SIG-M5 treated with dmso at 0.1 percent for 504 hours (cell line): Measurements from ENCODE around the gene TREH.
A peak's percentile ranks its signal among the peaks of the same experiment; 100 is the strongest.

Experiments
- DNase-seq: peaks from one replicate; lab custom pipeline; 2025; ENCODE audit not compliant: unreplicated experiment; lab: John Stamatoyannopoulos, UW

The TREH gene

DNA sequence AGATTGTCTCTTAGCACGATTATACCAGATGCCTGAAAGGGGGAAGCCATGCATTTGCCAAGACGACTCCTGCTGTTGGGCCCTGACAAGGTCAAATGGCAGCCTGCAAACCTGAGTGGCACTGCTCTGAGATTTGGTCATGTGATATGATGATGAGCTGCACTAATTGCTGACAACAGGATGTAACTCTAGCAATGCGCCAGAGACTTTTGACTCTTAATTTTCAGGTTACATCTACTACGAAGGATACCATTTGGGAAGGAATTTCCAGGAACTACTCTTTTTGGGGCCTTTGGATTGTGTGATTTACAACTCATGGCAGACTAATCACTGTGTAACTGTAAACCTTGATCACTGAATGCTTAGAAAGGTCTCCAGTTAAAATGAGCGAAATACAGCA is 13.1 kb downstream of the TREH start:
- DNase-seq: no peak

DNA sequence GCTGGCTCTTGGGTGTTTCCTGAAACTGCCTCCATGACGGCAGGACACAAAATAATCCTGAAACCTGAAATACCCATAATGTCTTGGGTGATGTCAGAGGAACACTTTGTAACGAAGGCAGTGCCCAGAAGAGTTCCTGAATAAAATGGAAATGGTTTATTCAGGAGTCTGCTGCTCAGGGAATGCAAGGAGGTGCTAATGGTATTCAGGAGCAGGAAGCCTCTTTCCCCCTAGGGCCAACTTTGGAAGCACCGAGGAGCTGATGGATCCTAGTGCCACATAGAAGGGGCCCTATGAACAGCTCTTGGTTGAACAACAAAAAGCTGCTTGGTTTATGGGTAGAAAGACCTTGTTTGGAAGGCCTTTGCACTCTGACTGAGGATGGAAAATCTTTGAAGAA is 15.5 kb downstream of the TREH start:
- DNase-seq: no peak

- no peak for DNase-seq
Observed at GRCh38 chr11:118663381-118663780, 16.1 kb downstream of the TREH start.

DNA sequence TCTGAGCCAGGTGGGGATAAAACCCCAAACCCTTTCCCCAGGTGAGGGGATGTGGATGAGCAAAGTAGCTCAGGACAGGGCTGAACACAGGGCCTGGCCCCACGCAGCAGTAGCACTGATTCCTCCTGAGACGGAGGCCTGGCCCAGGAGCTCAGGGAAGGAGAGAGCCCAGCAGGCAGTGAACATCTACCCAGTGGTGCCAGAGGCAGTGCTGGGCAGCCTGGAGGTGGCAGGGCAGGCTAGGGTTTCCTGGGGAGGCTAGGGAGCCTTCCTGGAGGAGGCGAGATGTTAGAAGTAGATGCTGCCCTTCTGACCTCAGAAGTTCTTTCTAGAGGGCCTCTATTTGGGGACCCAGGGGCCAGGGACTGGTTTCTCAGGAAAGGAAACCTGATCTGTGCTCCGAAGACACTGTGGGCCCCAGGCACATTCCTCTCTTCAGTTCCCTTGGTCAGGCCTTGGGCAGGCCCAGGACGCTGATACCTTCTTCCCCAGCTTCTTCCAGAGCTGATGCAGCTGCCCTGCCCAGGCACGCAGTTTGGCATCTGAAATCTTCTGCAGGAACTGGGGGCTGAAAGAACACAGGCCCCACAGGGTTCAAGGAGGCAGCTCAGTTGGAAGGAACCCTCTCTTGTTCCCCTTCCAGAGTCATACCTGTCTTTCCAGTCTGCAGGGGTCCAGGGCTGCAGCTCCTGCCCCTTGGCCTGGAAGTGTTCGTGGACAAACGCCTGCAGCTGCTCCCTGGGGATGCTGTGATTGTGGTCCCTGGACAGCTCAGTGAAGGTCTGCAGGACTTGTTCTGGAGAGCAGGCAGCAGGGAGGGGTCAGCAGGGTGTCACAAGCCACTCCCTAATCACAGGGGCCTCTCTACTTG is 16.8 kb downstream of the TREH start:
- no peak for DNase-seq

DNA sequence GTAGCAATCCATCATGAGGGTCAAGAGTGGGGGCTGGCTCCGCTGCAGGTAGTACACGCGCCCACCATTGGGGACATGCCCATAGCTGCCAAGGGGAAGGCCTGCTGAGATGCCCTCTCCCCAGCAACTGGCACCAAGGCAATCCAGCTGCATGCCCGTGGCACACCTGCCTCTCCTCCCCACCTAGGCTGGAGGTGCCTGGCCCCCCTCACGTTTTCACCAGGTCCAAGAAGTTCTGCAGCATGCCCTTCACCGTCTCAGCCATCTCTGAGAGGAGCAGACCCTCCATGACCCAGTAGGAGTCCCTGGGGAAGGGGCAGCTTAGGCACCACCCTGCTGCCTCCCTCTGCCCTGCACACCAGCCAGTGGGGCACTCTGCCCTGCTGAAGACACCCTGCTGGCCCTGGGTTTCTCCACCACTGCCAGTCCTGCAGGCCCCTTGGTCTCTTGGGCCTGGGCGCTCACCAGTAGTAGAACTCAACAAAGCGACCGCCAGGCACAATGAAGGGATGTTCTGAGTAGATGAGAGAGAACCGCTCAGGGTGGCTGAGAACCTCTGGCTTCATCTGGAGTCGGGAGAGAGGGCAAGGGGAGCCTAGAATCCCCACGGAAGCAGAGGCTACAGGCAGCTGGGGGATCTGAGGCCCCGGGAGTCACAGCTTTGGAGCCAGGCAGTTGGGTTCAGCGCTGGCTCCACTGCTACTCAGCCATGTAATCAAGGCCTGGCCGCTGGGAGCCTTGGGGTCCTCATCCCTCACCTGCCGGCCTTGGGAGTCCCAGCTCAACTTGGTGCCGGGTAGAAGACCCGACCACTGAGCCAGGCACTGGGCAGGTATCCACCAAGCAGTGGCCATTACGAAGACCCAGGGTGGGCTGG is 17.8 kb downstream of the TREH start:
- DNase-seq: no peak

DNA sequence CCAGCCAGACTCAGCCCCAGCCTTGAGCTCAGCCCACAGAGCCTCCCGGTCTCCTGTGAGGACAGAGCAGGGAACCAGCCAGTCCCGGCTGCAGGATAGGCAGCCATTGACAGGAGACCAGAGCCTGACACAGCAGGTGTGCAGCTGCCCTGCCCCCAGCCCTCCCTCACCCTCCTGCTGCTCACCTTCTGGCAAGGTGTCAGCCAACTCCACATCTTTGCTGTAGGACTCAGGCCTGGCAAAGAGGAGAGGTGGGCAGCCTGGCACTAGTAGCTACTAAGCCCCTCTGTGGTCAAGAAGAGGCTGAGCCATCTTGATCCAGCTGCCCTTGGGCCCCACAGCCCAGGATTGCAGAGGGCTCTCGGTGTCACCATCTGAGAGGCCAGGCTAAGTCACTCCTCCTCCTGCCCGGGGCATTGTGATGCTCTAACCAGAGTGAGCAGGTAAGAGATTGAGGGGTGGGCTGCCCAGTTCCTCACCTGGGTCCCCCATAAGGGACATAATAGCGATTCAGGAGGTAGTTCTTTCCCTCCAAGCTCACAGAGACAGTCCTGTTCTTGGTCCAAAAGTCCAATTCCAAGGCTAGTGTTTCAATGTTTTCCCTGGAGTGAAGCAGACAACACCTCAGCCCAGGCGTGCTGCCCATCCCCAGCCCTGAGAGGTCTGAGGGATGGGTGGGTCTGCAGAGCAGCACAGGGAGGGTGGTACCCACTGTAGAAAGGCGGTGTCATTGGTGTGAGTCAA is 18.6 kb downstream of the TREH start:
- no peak for DNase-seq

DNA sequence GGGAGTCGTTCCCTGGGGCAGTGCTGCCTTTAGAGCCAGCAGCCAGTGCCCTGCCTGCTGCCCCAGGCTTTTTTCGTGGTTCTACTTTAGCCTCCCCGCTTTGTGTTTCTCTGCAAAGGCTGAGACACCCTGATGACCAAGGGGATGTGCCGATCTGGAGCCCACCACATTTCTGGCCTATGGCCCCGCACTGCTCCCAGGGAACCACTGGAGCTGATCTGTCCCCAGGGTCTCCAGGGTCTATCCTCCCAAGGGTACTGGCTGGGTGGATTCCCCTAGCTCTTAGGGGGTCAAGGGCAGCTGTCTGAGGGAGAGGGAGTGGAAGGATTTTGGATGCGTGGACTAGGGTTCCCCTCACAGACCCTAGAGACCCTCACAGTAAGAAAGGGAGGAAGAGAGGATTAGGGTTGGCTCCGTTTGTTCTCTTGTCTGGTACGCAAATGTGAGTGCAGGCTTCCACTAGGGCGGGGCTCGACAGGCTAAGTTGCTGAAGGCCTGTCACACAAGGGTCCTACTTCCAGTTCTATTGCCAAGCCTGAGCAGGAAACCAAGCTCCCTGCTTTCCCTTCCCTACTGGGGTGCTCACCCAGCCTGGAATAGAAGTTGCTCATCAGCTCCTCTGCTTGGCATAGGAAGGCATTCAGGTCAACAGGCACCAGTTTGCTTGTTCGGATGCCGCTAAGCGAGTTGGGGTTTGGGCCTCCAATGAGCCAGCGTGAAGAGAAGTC is 19.3 kb downstream of the TREH start:
- no peak for DNase-seq

- peak; percentile 76 for DNase-seq
Observed at GRCh38 chr11:118659314-118659952, 20.0 kb downstream of the TREH start.

DNA sequence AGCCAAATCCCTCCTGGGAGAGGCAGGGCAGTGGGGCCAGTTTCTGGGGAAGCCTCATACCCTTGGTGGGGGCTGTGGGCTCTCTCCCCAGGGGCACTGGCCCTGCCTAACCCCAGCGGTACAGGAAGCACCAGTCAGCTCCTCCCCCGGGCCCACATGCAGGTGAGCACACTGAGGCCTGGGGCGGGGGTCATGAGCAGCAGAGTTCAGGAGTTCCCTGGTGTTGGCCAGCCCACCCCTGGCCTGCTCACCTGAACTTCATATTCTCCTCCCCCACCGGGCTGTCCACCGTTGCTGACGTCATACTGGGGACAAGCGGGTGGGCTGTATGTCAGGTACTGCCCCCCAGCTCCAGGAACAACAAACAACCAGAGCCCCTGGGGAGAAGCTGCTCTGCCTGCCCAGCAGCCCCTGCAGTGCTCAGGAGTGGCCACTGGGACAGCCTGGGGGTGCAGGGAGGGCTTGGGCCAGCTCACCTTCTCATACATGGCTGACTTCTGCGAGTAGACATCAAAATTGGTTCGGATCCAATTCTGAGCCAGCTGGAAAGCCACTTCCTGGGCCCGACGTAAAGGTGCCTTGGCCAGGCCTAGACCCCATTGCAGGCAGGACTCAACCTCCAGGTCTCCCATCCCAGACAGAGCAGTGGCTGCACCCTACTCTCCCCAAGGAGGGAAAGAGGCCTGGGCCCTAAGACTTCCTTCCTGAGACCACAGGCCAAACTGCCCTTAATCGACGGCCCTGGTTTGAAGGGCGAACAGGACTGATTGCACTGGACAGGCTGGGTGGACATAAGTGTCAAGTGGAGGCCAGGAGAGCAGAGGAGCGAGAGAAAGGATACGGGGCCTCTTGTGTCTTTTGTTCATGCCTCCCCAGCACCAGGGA is 20.8 kb downstream of the TREH start:
- DNase-seq: no peak

DNA sequence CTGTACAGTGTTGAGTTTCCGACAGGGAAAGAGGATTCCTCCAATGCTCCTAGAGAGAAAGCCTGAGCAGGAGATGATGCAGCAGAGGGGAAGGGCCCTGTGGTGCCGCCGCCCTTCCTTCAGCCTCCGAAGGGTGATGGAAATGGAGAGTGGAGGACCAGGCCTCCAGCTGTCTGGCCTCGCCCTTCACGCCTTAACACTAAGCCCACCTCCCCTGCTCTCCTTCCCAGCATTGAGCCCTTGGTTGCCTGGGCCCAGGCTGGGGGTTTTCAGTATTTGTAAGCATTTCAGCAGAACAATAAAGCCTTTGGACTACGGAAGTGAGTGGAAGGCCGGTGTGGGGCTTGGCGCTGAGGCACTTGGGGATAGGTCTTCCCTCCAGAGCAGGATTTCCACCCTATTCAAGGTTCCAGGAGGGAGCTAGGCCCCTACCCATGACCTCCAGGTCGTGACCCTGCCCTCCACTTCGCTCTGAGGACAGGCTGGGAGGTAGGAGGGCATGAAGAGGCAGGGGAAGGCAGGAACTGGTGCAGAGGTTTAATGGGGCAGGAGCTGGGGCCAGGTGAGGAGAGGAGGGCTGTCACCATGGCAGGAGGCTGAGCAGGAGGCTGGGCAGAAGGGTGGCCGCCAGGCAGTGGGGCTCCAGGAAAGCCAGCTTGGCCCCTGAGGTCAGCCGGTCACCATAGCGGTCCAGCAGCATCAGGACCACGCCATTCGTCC is 21.6 kb downstream of the TREH start:
- no peak for DNase-seq

DNA sequence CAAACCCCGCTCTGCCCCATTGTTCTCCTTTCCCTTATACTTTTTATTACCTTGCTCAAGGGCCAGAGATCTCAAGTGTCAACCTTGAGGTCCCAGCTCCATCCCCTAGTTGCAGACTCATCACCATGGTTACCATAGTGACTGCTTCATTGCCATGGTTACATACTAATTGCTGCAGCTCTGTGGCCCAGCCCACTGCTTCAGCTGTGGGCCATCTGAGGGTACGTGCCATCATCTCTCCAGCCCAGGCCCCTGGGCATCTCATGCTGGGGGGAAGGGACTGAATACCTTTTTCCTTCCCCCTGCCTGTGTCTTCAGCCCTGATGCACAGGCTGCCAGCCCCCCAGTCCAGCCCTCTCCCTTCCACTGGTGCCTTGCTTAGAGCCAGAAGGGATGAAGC is 22.2 kb downstream of the TREH start:
- no peak for DNase-seq

DNA sequence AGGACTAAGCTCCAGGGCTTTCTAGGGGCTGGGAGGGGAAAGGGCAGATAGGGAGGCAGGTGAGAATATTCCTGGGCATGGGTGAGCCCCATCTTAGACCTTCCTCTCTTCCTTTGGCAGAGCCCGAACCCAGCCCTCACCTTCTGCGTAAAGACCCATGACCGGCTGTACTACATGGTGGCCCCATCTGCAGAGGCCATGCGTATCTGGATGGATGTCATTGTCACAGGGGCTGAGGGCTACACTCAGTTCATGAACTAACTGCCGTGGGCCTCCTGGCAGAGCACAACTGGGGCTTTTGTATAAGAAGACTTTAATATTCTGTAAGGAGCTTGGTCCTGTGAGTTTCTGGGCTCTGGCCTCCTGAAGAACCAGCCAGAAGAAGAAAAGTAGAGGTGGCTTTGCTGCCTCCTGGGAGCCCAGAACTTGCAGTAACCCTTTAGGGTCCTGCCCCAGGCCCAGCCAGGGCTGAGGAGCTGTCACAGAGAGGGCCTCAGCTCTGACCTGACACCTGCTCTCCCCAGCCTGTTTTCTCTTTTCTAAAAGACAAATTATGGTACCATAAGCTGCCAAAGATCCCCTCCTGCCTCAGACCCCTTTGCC is 22.8 kb downstream of the TREH start:
- no peak for DNase-seq

DNA sequence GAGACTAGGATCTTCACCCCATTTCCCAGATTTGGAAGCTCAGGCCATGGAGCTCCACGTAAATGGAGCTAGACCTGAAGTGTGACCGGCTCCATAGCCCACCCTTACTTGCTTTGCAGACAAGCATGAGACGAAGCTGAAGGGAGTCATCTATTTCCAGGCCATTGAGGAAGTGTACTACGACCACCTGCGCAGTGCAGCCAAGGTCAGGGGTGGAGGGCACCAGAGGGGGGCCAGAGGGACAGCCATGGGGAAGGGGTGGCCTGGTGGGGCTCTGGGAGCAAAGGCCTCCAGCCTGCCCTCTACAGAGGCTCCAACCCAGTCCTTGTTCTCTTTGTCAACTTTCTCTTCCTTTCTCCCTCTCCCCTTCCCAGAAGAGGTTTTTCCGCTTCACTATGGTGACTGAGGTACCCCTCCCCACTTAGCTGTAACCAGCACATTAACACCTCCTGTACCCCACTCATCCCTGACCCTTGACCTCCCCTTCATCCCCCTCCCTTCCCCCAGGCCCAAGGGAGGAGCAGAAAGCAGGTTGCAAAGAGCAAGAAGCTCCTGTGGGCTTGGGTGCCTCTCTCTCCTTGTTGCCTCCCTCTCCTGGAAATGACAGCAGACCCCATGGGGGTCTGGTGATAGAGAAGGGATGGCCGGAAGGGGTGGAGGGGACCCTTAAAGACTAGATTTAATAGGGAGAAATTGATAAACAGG is 23.8 kb downstream of the TREH start:
- DNase-seq: no peak

GRCh38 chr11:118653684-118654390 is 25.6 kb downstream of the TREH start:
- DNase-seq: no peak

GRCh38 chr11:118652681-118653181 is 26.7 kb downstream of the TREH start:
- DNase-seq: no peak

- DNase-seq: no peak
Observed at GRCh38 chr11:118651820-118652219, 27.6 kb downstream of the TREH start.

GRCh38 chr11:118650366-118650765 is 29.1 kb downstream of the TREH start:
- DNase-seq: no peak
